CD4-positive, alpha-beta T cell treated with Interferon alpha-2 for 1 hour (primary cell): Measurements from ENCODE around the gene ABCC4.
"Not testable (repeated sequence)": the region's sequence is repeated elsewhere in the genome, so short reads cannot be mapped to it uniquely, and the experiment has no call there.

Experiments
- DNase-seq, 2 donors: peaks; one replicate each; pipeline ENCODE4 v3.0.0-alpha.2; 2020 to 2022

ABCC4 gene

GRCh38 chr13:95191821-95192563 lies 109.3 kb downstream of the ABCC4 start:
- peak; percentile 43 to 60 for DNase-seq

- DNase-seq: no peak
Measured at GRCh38 chr13:95188128-95188527, 113.1 kb downstream of the ABCC4 start.

GRCh38 chr13:95185851-95186250 lies 115.4 kb downstream of the ABCC4 start:
- peak; percentile 40 to 71 for DNase-seq

- DNase-seq: peak in 1 of 2 donors; percentile 7
Measured at GRCh38 chr13:95185311-95185710, 115.9 kb downstream of the ABCC4 start.

GRCh38 chr13:95184317-95184716 lies 116.9 kb downstream of the ABCC4 start:
- DNase-seq: no peak

- DNase-seq: no peak
Measured at GRCh38 chr13:95182570-95183265, 118.5 kb downstream of the ABCC4 start.

GRCh38 chr13:95181586-95181985 lies 119.7 kb downstream of the ABCC4 start:
- no peak for DNase-seq

GRCh38 chr13:95180513-95181245 lies 120.6 kb downstream of the ABCC4 start:
- no peak for DNase-seq

- DNase-seq: no peak
Measured at GRCh38 chr13:95176611-95177259, 124.5 kb downstream of the ABCC4 start.

- no peak for DNase-seq
Measured at GRCh38 chr13:95174517-95174916, 126.7 kb downstream of the ABCC4 start.

- no peak for DNase-seq
Measured at GRCh38 chr13:95168191-95168590, 133.1 kb downstream of the ABCC4 start.

GRCh38 chr13:95167003-95167402 lies 134.2 kb downstream of the ABCC4 start:
- not testable (repeated sequence) for DNase-seq

- DNase-seq: no peak
Measured at GRCh38 chr13:95164830-95165229, 136.4 kb downstream of the ABCC4 start.

GRCh38 chr13:95160112-95160906 lies 140.9 kb downstream of the ABCC4 start:
- no peak for DNase-seq

- DNase-seq: no peak
Measured at GRCh38 chr13:95159458-95159857, 141.8 kb downstream of the ABCC4 start.

- no peak for DNase-seq
Measured at GRCh38 chr13:95156208-95156607, 145.0 kb downstream of the ABCC4 start.

GRCh38 chr13:95155504-95155903 lies 145.7 kb downstream of the ABCC4 start:
- no peak for DNase-seq

GRCh38 chr13:95155093-95155492 lies 146.2 kb downstream of the ABCC4 start:
- no peak for DNase-seq

- DNase-seq: no peak
Measured at GRCh38 chr13:95154413-95154886, 146.8 kb downstream of the ABCC4 start.

GRCh38 chr13:95153647-95154412 lies 147.4 kb downstream of the ABCC4 start:
- no peak for DNase-seq

GRCh38 chr13:95151942-95152587 lies 149.2 kb downstream of the ABCC4 start:
- no peak for DNase-seq
